Esophagus mucosa (tissue), 1 donor: ENCODE results near the gene NPEPL1. TPM values are rescaled to one million over a fixed set of nuclear protein-coding genes. Genes with fewer than 3 reads are reported as not detected.

Experiments
- ATAC-seq: fragments of 200-7000 bp; cut with Tn5 transposase; one replicate; pipeline ENCODE4 v1.9.1; 2020
- total RNA-seq: library from RNA; stranded (reverse); gene quantifications from one replicate; pipeline ENCODE4 v1.2.4, GENCODE V29; 2023
- donor health status: DM: yes; HTN: yes; CAD: no.

NPEPL1 gene
- total RNA-seq, 1 donor from 2014 or later, result 21.9 TPM

DNA sequence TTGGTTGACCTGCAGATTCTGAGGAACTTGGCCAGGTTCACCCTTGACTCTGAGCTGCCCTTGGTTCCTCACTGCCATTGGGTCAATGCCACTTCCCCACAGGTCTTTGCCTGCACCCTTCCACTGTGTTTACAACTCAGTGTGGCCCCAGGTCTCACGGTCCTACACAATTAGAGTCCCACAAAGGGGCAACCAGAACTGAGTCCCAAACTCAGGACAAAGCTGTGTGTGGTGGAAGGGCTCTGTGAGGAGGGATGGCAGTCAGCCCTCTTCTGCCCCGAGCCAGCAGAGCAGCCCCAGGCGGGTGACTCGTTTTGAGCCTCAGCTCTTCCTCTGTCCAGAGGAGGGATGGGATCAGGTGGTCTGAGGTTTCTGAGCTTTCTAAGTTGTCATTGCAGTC lies 69.5 kb downstream of the NPEPL1 start:
- no peak for ATAC-seq

GRCh38 chr20:58763076-58763475 lies 70.5 kb downstream of the NPEPL1 start:
- no peak for ATAC-seq

Other genes with a start within 250 kb of the NPEPL1 start
- 0.16 TPM for gene APCDD1L, start 177.4 kb upstream of the NPEPL1 start, total RNA-seq
- gene STX16, start 41.5 kb upstream of the NPEPL1 start, total RNA-seq, result 27.0 TPM
- 0.64 TPM for gene GNAS-AS1, start 158.1 kb downstream of the NPEPL1 start, total RNA-seq
- gene GNAS, start 159.9 kb downstream of the NPEPL1 start, total RNA-seq, result 361 TPM